Measurements from ENCODE around the gene TGFBI.

The TGFBI gene

GRCh38 chr5:135986891-135987401, 41.8 kb upstream of the TGFBI start:
- Histone ChIP-seq H3K9me2 (replicated peaks; ENCODE audit: insufficient read depth, low read length) (no peaks in the 10 kb centered on the region), H3K36me3 (ENCODE audit: low read length) (no peaks in the 10 kb centered on the region), H3K9ac (ENCODE audit: low read length) (no peak overlapping the region)

DNA sequence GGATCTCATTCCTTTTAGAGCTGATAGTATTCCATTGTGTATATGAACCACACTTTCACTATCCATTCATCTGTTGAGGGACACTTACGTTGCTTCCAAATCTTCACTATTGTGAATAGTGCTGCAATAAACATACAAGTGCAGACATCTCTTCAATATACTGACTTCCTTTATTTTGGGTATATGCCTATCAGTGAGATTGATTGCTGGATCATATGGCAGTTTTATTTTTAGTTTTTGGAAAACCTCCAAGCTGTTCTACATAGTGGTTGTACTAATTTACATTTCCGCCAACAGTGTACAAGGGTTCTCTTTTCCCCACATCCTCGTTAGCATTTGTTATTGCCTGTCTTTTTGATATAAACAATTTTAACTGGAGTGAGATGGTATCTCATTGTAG, 40.2 kb upstream of the TGFBI start:
- H3F3A ChIP-seq (ENCODE audit: insufficient read depth): no peaks in the 10 kb centered on the region

More at GRCh38 chr5:135986891-135987401, 41.8 kb upstream of the TGFBI start:
- H3F3A ChIP-seq (ENCODE audit: insufficient read depth): no peaks in the 10 kb centered on the region
- H3K79me2 ChIP-seq (ENCODE audit: insufficient read depth, low read length): no peaks in the 10 kb centered on the region
- H3K27ac ChIP-seq (ENCODE audit: low read depth, low read length): no peak overlapping the region
- H3K4me3 ChIP-seq (ENCODE audit: insufficient read depth, low read length, poor library complexity, severe bottlenecking): no peak overlapping the region
- H3K4me2 ChIP-seq (ENCODE audit: low read depth, low read length, poor library complexity, severe bottlenecking): no peak overlapping the region
- H2AFZ ChIP-seq (ENCODE audit: low read depth, low read length, severe bottlenecking): no peak overlapping the region
- H3K27me3 ChIP-seq (ENCODE audit: low read length): no peaks in the 10 kb centered on the region
- H3K9me3 ChIP-seq (ENCODE audit: insufficient read depth, low read length): no peaks in the 10 kb centered on the region
- no peaks in the 10 kb centered on the region for H4K20me1 ChIP-seq (ENCODE audit: low read depth, low read length)
- no peak for TF ChIP-seq CTCF (IDR thresholded peaks at IDR 0.05; ENCODE audit: insufficient read depth, low read length, poor library complexity, severe bottlenecking)
- TF ChIP-seq EZH2phosphoT487 (conservative IDR thresholded peaks at IDR 0.05; ENCODE audit: low read length): no peak

DNA sequence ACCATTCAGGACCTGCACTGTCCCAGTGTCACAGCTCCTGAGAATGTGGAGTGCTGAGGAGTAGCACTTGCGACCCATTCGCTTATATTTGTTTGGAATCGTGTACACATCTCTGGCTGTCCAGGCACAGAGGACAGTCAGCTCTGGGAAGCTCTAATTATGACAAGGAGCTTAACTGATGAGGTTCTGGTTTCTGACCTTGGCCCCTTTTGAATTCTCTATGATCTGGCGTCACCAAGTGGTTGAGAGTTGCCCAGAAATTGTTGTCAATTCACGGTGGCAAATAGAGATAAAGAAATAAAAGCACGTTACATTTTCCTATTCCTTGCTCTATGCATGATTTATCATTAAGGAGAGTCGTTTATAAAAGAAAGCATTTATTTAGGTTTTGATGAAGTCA, 39.1 kb upstream of the TGFBI start:
- TF ChIP-seq EZH2phosphoT487 (conservative IDR thresholded peaks at IDR 0.05; ENCODE audit: low read length) (no peak), CTCF (IDR thresholded peaks at IDR 0.05; ENCODE audit: insufficient read depth, low read length, poor library complexity, severe bottlenecking) (no peak)
- H2AFZ ChIP-seq (ENCODE audit: low read depth, low read length, severe bottlenecking): no peak overlapping the region
- no peaks in the 10 kb centered on the region for H3K9me3 ChIP-seq (ENCODE audit: insufficient read depth, low read length)

More for the DNA sequence above, 40.2 kb upstream of the TGFBI start:
- no peaks in the 10 kb centered on the region for H3K27me3 ChIP-seq (ENCODE audit: low read length)
- H3K9me2 ChIP-seq (replicated peaks; ENCODE audit: insufficient read depth, low read length): no peaks in the 10 kb centered on the region
- H2AFZ ChIP-seq (ENCODE audit: low read depth, low read length, severe bottlenecking): no peak overlapping the region
- no peak overlapping the region for H3K27ac ChIP-seq (ENCODE audit: low read depth, low read length)
- no peaks in the 10 kb centered on the region for H3K9me3 ChIP-seq (ENCODE audit: insufficient read depth, low read length)
- no peak overlapping the region for H3K4me3 ChIP-seq (ENCODE audit: insufficient read depth, low read length, poor library complexity, severe bottlenecking)
- H3K9ac ChIP-seq (ENCODE audit: low read length): no peak overlapping the region
- no peaks in the 10 kb centered on the region for H3K36me3 ChIP-seq (ENCODE audit: low read length)
- no peaks in the 10 kb centered on the region for H4K20me1 ChIP-seq (ENCODE audit: low read depth, low read length)
- TF ChIP-seq CTCF (IDR thresholded peaks at IDR 0.05; ENCODE audit: insufficient read depth, low read length, poor library complexity, severe bottlenecking): no peak
- no peak for TF ChIP-seq EZH2phosphoT487 (conservative IDR thresholded peaks at IDR 0.05; ENCODE audit: low read length)
- H3K4me2 ChIP-seq (ENCODE audit: low read depth, low read length, poor library complexity, severe bottlenecking): no peak overlapping the region
- no peaks in the 10 kb centered on the region for H3K79me2 ChIP-seq (ENCODE audit: insufficient read depth, low read length)

More for the DNA sequence above, 39.1 kb upstream of the TGFBI start:
- Histone ChIP-seq H3K9ac (ENCODE audit: low read length) (no peak overlapping the region), H3K36me3 (ENCODE audit: low read length) (no peaks in the 10 kb centered on the region), H4K20me1 (ENCODE audit: low read depth, low read length) (no peaks in the 10 kb centered on the region), H3F3A (ENCODE audit: insufficient read depth) (no peaks in the 10 kb centered on the region), H3K27me3 (ENCODE audit: low read length) (no peaks in the 10 kb centered on the region), H3K27ac (ENCODE audit: low read depth, low read length) (no peak overlapping the region), H3K9me2 (replicated peaks; ENCODE audit: insufficient read depth, low read length) (no peaks in the 10 kb centered on the region), H3K4me3 (ENCODE audit: insufficient read depth, low read length, poor library complexity, severe bottlenecking) (no peak overlapping the region), H3K4me2 (ENCODE audit: low read depth, low read length, poor library complexity, severe bottlenecking) (no peak overlapping the region), H3K79me2 (ENCODE audit: insufficient read depth, low read length) (no peaks in the 10 kb centered on the region)

Measured in SU-DHL-6 (cell line).